ENCODE measurements around the gene ULBP2. TPM values are rescaled to one million over a fixed set of nuclear protein-coding genes. Genes with fewer than 3 reads are reported as not detected.

ULBP2 gene
- 2.3 TPM for total RNA-seq

GRCh38 chr6:149941583-149942460 lies at the start of gene ULBP2:
ULBP2 (plus strand) TSS chr6:149942014; CDS start chr6:149942073, 59 bp downstream.

GRCh38 chr6:149897855-149898744 lies 43.7 kb upstream of the ULBP2 start, which contains the start of gene RAET1E:
RAET1E (minus strand) TSS chr6:149898113; CDS start chr6:149890901, 7,212 bp downstream.

GRCh38 chr6:149922642-149923326 lies 19.0 kb upstream of the ULBP2 start, which contains the start of gene RAET1G:
RAET1G (minus strand) TSS chr6:149923121; CDS start chr6:149923010, 111 bp downstream.

GRCh38 chr6:149963462-149964307 lies 21.9 kb downstream of the ULBP2 start, which contains the start of gene ULBP1:
ULBP1 (plus strand) TSS chr6:149963943; CDS start chr6:149964050, 107 bp downstream.

Other genes starting within 250 kb of the ULBP2 start
- gene LATS1, start 223.9 kb upstream of the ULBP2 start, total RNA-seq: 26.2 TPM
- 33.0 TPM for gene NUP43, start 195.5 kb upstream of the ULBP2 start, total RNA-seq
- gene PCMT1, start 192.3 kb upstream of the ULBP2 start, total RNA-seq: 58.4 TPM
- 28.9 TPM for gene LRP11, start 77.7 kb upstream of the ULBP2 start, total RNA-seq
- gene RAET1E, start 43.9 kb upstream of the ULBP2 start, total RNA-seq: not detected
- gene RAET1G, start 18.9 kb upstream of the ULBP2 start, total RNA-seq: 1.1 TPM
- 0.29 TPM for gene ULBP1, start 21.9 kb downstream of the ULBP2 start, total RNA-seq
- not detected for gene RAET1L, start 83.5 kb downstream of the ULBP2 start, total RNA-seq
- gene ULBP3, start 127.1 kb downstream of the ULBP2 start, total RNA-seq: 10.3 TPM
- gene PPP1R14C, start 201.0 kb downstream of the ULBP2 start, total RNA-seq: 17.6 TPM

Data from metanephros (tissue), 1 donor.